HK-2 (cell line): ENCODE measurements around the gene PLEKHN1.

ENCODE experiments used
- DNase-seq: peaks from one replicate; pipeline ENCODE4 v3.0.0-alpha.2; 2018; ENCODE audit not compliant: unreplicated experiment

Gene PLEKHN1

DNA sequence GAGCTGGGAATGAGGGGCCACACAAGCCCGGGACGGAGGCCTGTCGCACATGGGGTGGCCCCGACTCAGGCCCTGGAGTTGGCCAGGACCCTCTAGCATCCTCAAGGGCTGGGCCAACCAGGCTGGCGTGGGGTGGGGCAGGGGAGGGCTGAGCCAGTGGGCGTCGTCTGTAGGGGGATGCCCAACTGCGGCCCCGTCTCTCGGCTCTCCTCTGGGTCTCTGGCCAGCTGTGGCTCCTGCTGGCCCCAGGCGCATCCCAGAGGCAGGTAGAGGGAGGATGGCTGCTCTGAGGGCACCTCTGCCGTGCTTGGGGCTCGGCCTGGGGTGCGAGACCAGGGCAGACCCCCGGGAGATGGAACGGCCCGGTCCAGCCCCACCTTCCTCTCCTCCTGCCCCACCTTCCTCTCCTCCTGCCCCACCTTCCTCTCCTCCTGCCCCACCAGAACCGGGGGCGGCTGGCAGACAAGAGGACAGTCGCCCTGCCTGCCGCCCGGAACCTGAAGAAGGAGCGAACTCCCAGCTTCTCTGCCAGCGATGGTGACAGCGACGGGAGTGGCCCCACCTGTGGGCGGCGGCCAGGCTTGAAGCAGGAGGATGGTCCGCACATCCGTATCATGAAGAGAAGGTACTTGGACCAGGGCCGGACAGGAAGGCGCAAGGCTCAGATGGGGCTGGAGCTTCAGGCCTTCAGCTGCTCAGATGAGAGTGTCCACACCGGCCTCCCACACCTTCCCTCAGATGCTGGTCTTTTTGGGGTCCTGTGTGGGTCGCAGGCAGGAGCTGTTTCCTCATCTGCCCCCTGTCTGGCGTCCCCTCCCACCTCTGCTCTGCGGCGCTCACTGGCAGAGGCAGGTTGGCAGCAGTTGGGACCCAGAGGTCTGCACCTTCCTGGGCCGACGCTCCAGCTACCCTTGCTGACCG is 36.3 kb upstream of the PLEKHN1 start:
- no peak for DNase-seq

GRCh38 chr1:930633-931138 is 35.6 kb upstream of the PLEKHN1 start:
- DNase-seq: no peak

GRCh38 chr1:931380-932172 is 34.7 kb upstream of the PLEKHN1 start:
- no peak for DNase-seq

DNA sequence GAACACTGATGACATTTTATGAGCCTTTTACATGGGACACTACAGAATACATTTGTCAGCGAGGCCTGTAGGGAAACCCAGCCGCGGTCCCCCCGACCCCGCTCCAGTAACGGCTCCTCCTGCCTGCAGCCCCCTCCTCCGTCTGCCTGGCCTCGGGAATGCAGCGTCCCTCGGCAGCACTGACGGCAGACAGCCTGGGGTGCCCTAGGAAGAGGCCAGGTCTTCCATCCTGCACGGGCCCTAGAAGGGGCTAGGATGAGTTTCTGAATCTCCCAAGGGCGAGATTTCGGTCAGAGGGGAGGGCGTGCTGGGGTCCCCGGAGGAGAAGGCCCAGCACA is 34.1 kb upstream of the PLEKHN1 start:
- no peak for DNase-seq

DNA sequence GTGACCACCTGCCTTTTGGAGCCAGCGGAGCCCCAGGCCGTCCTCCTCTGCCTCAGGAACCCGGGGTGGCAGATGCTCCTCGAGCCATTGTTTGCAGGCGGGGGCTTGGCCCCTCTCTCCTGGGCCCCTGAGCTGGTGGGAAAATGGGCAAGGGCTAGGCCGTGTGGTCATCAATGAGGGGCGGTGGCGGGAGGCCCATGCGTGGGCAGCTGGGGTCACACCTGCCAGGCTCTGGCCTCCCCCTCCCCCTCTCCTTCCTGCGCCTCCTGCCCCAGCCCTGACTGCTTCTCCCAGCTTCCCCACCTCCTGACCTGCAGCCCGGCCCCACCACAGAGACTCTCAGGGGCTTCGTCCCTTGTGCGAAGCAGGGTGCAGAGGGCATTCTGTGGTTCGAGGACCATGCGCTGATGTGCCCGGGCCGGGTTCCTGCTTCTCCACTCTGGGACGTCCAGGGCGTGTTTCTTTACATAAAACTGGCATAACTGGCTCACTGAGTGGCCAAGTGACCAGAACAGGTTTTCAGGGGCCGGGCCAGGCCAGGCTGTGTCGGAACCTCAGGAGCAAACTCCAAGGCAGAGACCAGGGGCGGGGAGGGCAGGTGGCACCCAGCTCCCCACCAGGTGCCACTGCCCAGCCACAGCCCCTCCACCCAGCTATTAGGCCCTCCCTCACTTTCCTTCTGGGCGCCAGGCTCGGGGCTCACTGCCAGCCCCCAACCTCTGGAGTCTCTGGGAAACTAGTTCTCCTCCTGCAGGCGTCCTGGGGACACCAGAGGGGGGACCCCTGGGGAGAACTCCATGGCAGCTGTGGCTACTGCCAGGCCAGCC is 33.3 kb upstream of the PLEKHN1 start:
- no peak for DNase-seq

DNA sequence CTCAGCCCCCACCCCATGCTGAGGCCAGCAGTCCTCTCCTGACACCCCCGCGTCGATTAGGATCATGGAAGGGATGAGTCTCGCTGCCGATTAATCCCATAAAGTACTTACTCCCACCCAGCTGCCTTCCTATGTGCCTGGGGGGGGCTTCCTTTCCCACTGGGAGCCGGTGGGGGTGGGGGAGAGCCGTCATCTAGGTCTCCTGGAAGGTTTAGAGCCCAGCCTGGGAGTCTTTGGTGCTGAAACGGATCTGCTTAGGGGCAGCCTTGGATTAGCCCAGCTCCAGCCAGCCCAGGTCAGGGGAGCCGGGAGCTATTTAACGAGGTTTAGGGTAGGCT is 32.7 kb upstream of the PLEKHN1 start:
- no peak for DNase-seq

- DNase-seq: no peak
These were observed 31.1 kb upstream of the PLEKHN1 start for GRCh38 chr1:934991-935750.

- no peak for DNase-seq
These were observed 30.5 kb upstream of the PLEKHN1 start for GRCh38 chr1:935751-936231.

- no peak for DNase-seq
These were observed 29.7 kb upstream of the PLEKHN1 start for GRCh38 chr1:936348-937264.

GRCh38 chr1:937521-937920 is 28.8 kb upstream of the PLEKHN1 start:
- DNase-seq: no peak

DNA sequence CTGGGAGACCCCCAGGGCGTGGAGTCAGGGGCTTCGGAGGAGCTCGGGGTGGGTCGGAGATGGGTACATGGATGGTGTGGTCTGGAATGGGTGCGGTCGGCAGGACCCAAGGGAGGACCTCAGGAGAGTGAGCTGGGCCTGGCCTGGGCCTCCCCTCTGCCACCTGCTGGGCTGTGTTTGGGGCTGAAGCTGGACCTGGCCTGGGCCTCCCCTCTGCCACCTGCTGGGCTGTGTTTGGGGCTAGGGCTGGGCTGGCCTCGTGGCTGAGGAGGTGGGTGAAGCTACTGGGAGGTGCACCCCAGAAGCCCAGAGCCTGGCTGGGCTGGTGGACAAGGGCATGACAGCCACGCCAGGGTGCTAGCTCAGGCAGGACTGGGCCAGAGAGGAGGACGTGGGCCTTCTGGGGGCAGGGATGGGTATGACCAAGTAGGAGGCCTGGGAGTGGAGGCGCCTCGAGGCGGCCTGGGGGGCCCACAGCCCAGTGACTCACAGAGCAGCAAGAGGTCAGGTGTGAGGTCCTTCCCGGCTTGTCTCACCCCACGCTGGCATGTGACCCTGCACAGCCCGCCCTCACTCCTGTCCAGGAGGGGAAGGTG is 28.1 kb upstream of the PLEKHN1 start:
- DNase-seq: peak; percentile 89

DNA sequence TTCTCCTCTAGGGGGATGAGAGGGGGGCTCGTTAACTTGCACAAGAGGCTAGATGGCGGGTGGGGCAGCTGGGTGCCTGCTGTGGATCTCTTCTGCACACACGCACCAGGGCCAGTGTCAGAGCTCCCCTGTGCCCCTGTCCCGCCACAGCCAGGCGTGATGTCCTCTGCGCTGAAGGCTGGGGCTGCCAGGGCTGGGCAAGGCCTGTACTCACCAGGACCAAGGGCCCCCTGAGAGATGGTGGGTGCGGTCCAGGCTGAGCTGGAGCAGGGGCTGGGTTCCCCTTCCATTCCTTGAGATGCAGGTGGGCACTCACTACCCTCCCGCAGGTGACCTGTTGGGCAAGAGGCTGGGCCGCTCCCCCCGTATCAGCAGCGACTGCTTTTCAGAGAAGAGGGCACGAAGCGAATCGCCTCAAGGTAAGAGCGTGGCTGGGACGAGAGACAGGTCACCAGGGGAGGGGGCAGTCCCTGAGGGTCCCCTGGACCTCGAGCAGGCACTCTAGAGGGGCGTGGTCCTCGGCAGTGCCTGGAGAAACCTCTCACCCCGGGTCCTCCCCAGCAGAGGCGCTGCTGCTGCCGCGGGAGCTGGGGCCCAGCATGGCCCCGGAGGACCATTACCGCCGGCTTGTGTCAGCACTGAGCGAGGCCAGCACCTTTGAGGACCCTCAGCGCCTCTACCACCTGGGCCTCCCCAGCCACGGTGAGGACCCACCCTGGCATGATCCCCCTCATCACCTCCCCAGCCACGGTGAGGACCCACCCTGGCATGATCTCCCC is 27.4 kb upstream of the PLEKHN1 start:
- no peak for DNase-seq

DNA sequence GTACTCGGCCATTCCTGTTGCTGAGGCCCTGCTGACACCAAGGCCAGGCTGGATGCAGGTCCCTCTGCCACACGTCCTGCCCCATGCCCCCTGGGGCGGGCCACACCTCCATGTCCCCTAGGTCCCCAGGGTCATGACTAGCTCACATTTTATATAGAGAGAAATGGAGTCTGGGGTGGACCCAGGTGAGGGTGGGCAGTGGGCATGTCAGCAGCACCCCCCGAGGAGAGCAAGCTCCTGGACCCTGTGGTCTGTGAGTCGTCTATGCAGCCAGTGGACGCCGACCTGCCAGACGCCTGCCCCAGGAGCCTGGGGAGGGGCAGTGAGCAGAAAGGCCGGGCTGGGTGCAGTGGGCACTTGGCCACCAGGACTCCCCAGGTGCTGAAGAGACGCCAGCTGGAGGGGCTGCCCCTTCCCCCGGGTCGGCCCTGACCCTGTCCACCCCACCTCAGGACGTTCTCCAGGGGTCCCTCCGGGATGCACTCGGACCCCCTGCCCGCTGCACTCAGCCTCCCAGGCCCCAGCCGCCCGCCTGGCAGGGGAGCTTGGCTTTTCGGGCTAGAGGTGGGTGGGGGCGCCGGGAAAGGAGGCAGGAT is 26.7 kb upstream of the PLEKHN1 start:
- no peak for DNase-seq

DNA sequence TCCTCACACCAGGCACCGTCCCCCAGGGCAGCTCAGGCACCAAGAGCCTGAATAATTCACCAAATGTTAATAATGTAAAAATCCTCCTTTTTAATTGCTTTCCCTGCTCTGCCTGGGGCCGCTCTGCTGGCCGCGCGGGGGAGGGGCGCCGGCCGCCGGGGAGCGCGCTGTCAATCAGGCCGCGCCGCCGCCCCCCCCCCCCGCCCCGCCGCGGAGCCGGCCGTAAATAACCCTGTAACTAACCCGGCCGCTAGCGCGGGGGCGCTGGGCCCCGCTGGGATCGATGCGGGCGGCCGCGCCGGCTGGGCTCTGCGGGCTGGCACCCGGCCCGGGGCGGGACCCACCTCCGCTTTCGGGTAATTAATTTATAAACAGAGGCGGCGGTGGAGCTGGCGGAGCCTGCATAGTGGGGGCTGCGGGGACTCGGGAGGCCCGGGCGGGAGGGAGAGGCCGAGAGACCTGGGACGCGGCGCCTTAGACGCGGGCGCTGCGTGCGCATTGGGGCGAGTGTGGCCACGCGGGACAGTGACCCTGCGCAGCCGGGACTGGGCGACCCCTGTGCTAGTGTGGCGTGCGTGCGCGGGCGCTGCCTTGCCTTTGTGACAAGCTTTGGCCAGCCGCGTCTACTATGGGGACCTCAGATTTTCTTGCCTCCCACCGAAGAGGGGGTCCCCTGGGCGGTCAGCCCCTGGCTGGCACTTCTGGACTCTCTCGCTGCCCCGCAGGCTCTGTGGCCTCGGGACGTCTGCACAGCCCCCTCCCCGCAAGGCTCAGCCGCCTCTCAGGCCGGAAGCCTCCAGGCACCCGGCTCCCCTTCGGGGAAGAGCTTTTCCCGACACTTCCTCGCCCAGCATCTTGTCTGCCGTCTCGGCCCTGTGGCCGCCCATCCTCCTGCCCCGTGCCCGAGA is 25.9 kb upstream of the PLEKHN1 start:
- peak; percentile 89 for DNase-seq

GRCh38 chr1:941015-941587 is 25.2 kb upstream of the PLEKHN1 start:
- no peak for DNase-seq

DNA sequence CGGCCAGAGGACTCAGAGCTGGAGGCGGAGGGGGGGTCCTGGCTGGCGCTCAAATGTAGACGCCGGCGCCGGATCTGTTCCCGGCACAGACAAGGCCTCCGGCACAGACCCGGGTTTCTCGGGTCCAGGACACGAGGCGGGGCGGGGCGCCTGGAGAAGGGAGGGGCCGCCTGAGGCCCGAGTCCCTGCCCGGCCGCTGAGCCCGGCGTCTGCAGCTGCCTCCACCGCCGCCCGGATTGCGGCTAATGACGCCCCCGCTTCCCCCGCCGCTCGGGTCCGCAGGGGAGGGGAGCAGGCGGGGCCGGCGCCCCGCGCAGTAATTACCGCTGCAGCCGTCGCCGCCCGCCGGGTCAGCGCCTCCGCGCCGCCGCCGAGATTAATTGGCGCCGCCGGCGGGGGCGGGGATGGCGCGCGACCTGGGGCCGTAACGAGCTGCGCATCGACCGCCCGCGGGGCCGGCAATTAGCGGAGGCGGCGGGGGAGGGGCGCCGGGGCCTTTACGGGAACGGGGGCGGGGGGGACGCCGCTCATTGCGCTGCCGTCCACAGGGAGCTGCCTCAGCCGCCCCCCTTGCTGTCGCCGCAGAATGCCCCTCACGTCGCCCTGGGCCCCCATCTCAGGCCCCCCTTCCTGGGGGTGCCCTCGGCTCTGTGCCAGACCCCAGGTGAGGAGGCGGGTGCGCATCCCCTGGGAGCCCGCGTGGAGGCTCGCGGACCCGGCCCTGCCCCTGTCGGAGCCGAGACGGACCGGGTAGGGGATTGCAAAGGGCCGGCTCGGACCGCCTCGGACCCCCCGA is 24.5 kb upstream of the PLEKHN1 start:
- DNase-seq: peak; percentile 82
